HAP-1 (cell line): Measurements from ENCODE around the gene MEIOB.
A peak's percentile ranks its signal among the peaks of the same experiment; 100 is the strongest.
"Not testable (repeated sequence)": the region's sequence is repeated elsewhere in the genome, so short reads cannot be mapped to it uniquely, and the experiment has no call there.

Experiments used
- DNase-seq, 2 experiments: peaks; one replicate each; pipeline ENCODE4 v3.0.0-alpha.2; 2016 to 2020; ENCODE audit warnings: low spot score in 2 of 2
- H3K27me3 ChIP-seq: fragments of 250-450 bp; sonication (Bioruptor Pico); 2 replicates; pipeline ENCODE4 v1.5.1; 2020; ENCODE audit warnings: low read depth, mild to moderate bottlenecking, moderate library complexity
- H3K36me3 ChIP-seq: fragments of 250-450 bp; sonication (Bioruptor Pico); replicated peaks from 2 replicates; pipeline ENCODE4 v1.5.1; 2020; ENCODE audit warnings: mild to moderate bottlenecking
- H3K4me1 ChIP-seq: fragments of 250-450 bp; sonication (Bioruptor Pico); 2 replicates; pipeline ENCODE4 v1.5.1; 2020; ENCODE audit warnings: mild to moderate bottlenecking
- H3K4me3 ChIP-seq: fragments of 250-450 bp; sonication (Bioruptor Pico); 2 replicates; pipeline ENCODE4 v1.5.1; 2020; ENCODE audit warnings: mild to moderate bottlenecking, moderate library complexity
- H3K9me3 ChIP-seq: fragments of 250-450 bp; sonication (Bioruptor Pico); 2 replicates; pipeline ENCODE4 v1.5.1; 2020; ENCODE audit warnings: mild to moderate bottlenecking, moderate library complexity
- in situ Hi-C: fragments of 300-500 bp; cut with MboI; formaldehyde crosslinking; loops from 3 replicates; pipeline ENCODE4 v1.14.3; 2020; ENCODE audit warnings: low sequenced_read_pairs, inconsistent platforms, mixed read lengths

The MEIOB gene

DNA sequence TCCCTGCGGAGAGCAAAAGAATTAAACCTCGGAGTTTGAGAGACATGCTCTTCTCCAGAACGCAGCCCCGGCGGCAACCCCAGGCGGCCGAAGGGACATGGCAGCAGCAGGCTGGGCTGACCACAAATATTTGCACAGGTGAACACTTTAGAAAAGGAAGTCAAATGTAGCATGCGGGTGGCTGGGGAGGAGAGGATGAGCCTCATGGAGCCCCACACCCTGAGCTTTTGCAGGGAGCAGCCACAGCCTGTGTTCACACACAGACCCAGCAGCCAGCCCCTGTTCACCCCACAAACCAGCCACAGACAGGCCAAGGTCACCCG, 28.4 kb upstream of the MEIOB start:
- no peaks in the 10 kb centered on the region for H3K36me3 ChIP-seq
- no peak overlapping the region for H3K4me3 ChIP-seq
- no peaks in the 10 kb centered on the region for H3K9me3 ChIP-seq
- DNase-seq: no peak
- in situ Hi-C loops: no loop called here
- no peaks in the 10 kb centered on the region for H3K4me1 ChIP-seq
- H3K27me3 ChIP-seq: no peaks in the 10 kb centered on the region; the same call in 1 of the 2 replicates

DNA sequence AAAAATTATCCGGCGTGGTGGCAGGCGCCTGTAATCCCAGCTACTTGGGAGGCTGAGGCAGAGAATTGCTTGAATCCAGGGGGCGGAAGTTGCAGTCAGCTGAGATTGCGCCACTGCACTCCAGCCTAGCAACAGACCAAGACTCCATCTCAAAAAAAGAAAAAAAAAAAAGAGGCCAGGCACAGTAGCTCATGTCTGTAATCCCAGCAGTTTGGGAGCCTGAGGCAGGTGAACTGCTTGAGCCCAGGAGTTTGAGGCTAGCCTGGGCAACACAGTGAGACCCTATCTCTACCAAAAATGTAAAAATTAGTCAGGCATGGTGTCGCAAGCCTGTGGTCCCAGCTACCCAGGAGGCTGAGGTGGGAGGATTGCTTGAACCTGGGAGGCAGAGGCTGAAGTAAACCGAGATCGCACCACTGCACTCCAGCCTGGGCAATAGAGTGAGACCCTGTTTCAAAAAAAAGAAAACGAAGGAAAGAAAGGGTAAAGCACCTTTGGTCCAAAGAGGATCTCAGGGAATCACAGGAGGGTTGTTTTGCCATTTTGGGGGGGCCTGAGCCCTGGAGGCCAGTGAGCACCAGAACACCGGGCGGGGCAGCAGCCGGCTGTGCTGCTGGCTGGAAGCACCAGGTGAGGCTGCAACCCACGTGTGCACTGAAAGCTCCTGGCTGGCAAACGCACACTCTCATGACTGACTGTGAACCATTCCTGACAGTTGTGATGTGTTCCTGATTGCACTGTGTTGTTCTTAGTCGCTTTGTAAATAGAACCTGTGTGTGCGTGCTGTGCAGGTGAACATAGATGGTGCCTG, 27.9 kb upstream of the MEIOB start:
- in situ Hi-C loops: no loop called here
- no peak for DNase-seq
- H3K4me3 ChIP-seq: no peak overlapping the region
- no peaks in the 10 kb centered on the region; the same call in 1 of the 2 replicates for H3K27me3 ChIP-seq
- no peaks in the 10 kb centered on the region for H3K4me1 ChIP-seq
- no peaks in the 10 kb centered on the region for H3K9me3 ChIP-seq
- H3K36me3 ChIP-seq: no peaks in the 10 kb centered on the region

DNA sequence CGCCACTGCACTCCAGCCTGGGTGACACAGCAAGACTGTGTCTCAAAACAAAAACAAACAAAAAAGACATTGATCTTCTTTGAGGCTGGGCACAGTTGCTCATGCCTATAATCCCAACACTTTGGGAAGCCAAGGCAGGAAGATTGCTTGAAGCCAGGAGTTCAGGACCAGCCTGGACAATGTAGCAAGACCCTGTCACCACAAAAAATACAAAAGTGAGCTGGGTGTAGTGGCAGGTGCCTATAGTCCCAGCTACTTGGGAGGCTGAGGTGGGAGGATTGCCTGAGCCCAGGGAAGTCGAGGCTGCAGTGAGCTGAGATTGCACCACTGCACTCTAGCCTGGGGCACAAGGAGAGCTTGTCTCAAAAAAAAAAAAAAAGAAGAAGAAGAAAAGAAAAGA, 25.7 kb upstream of the MEIOB start:
- H3K4me3 ChIP-seq, H3K4me1 ChIP-seq, H3K27me3 ChIP-seq, DNase-seq, in situ Hi-C loops, H3K9me3 ChIP-seq, H3K36me3 ChIP-seq: not testable (repeated sequence)

GRCh38 chr16:1895949-1896675, 24.1 kb upstream of the MEIOB start:
- H3K4me1 ChIP-seq: no peaks in the 10 kb centered on the region
- no peak for DNase-seq
- no peak overlapping the region for H3K4me3 ChIP-seq
- in situ Hi-C loops: no loop called here
- no peaks in the 10 kb centered on the region for H3K9me3 ChIP-seq
- H3K36me3 ChIP-seq: no peaks in the 10 kb centered on the region
- H3K27me3 ChIP-seq: peaks cover 6% of the 10 kb centered on the region; the same call in 1 of the 2 replicates

GRCh38 chr16:1895068-1895467, 23.1 kb upstream of the MEIOB start:
- DNase-seq: no peak
- H3K9me3 ChIP-seq: no peaks in the 10 kb centered on the region
- H3K36me3 ChIP-seq: no peaks in the 10 kb centered on the region
- H3K27me3 ChIP-seq: peaks cover 13% of the 10 kb centered on the region; the same call in 1 of the 2 replicates
- no peak overlapping the region for H3K4me3 ChIP-seq
- H3K4me1 ChIP-seq: no peaks in the 10 kb centered on the region
- in situ Hi-C loops: no loop called here

- Histone ChIP-seq H3K4me1 (no peaks in the 10 kb centered on the region), H3K4me3 (no peak overlapping the region), H3K36me3 (no peaks in the 10 kb centered on the region), H3K9me3 (no peaks in the 10 kb centered on the region), H3K27me3 (0 out of 2 replicates have a peak, but pooled peaks cover 13% of the 10 kb centered on the region)
- no peak for DNase-seq
- in situ Hi-C loops: no loop called here
These were observed 18.7 kb upstream of the MEIOB start for GRCh38 chr16:1890708-1891050.

DNA sequence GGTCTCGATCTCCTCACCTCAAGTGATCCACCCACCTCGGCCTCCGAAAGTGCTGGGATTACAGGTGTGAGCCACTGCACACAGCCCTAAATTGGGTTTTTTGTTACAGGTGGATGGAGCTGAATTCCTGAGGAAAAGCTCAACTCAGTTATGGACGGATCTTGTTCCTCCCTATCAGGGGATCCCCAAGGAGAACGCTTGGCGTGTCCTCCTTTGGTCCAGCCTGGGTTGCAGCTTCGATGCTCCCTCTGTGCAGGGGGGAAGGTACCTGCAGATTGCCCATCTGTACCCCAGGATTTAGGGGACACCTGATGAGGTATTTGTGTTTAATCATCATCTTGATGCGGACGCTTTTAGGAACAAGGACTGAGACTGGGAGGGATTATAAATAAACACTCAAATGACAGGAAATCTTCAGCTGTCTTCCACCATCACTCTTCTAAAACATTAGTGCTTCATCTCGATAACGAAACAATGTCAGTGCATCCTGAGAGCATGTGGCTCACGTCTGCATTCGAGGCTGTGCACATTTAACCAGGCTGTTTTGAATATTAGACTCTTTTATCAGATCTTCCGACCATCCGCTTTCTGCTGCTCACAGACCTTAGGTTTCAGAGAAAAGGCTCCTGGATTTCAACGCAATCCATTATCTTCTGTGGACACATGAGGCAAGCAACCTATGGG, 18.2 kb upstream of the MEIOB start:
- no peak for DNase-seq
- no peaks in the 10 kb centered on the region for H3K9me3 ChIP-seq
- H3K36me3 ChIP-seq: no peaks in the 10 kb centered on the region
- 0 out of 2 replicates have a peak, but pooled peaks cover 13% of the 10 kb centered on the region for H3K27me3 ChIP-seq
- H3K4me3 ChIP-seq: no peak overlapping the region
- in situ Hi-C loops: no loop called here
- H3K4me1 ChIP-seq: no peaks in the 10 kb centered on the region

- no peak for DNase-seq
- Histone ChIP-seq H3K36me3 (no peaks in the 10 kb centered on the region), H3K4me3 (no peak overlapping the region), H3K27me3 (0 out of 2 replicates have a peak, but pooled peaks cover 13% of the 10 kb centered on the region), H3K9me3 (no peaks in the 10 kb centered on the region), H3K4me1 (no peaks in the 10 kb centered on the region)
- in situ Hi-C loops: no loop called here
These were observed 15.9 kb upstream of the MEIOB start for GRCh38 chr16:1887711-1888354.

- H3K36me3 ChIP-seq: no peaks in the 10 kb centered on the region
- H3K4me1 ChIP-seq: no peaks in the 10 kb centered on the region
- H3K27me3 ChIP-seq: no peaks in the 10 kb centered on the region
- DNase-seq: no peak
- no peaks in the 10 kb centered on the region for H3K9me3 ChIP-seq
- in situ Hi-C loops: no loop called here
- no peak overlapping the region for H3K4me3 ChIP-seq
These were observed 12.9 kb upstream of the MEIOB start for GRCh38 chr16:1884889-1885288.

DNA sequence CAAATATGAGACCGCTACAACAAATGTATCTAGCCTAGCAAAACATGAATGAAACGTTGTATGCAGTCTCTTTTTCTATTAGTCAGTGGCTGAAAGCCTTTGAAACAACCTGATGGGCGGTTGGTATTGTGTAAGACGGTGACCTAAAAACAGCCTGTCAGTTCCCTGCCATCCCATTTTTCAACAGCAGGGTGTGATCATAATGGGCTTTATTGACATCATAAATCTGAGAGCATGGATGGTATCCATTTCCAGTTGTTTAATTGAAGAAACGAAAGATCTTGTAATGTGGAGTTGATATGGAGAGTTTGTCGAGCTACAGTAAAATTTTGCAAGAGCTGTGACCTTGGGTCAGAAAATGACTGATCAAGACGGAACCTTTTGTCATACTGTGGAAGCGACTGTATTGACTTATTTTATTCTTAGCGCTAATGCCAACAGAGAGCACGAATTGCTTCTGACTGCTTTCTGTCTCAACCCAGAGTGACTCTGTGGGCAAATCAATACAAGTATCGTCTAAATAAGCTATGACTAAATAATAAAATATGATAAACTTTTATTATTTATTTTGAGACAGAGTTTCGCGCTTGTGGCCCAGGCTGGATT, 12.3 kb upstream of the MEIOB start:
- H3K9me3 ChIP-seq: no peaks in the 10 kb centered on the region
- DNase-seq: peak; percentile 28 to 33
- no peaks in the 10 kb centered on the region for H3K4me1 ChIP-seq
- H3K27me3 ChIP-seq: no peaks in the 10 kb centered on the region
- in situ Hi-C loops: no loop called here
- H3K36me3 ChIP-seq: no peaks in the 10 kb centered on the region
- H3K4me3 ChIP-seq: no peak overlapping the region

- H3K4me3 ChIP-seq, H3K9me3 ChIP-seq, H3K36me3 ChIP-seq, in situ Hi-C loops, H3K27me3 ChIP-seq, DNase-seq, H3K4me1 ChIP-seq: not testable (repeated sequence)
These were observed 9.2 kb upstream of the MEIOB start for GRCh38 chr16:1881172-1881571.

DNA sequence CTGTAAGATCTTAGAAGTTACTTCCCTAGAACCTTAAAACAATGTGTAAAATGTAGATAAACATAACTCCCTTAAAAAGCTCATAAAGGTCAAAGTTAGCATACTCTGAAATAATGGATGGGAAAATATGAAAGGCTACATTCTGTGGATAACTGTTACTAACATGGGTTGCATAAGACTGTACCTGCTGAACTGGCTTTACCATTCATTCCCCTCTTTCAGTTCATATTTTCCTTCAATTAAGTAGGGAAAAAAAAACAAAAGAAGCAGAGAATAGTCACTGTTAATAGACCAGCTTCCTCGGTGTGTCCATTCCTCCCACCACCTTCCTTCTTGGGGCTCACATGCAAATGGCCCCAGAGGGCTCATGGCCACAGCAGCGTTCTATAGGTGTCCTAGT, 7.5 kb upstream of the MEIOB start:
- in situ Hi-C loops: no loop called here

GRCh38 chr16:1878256-1878655, 6.3 kb upstream of the MEIOB start:
- no peak overlapping the region for H3K4me3 ChIP-seq
- peaks cover 5% of the 10 kb centered on the region; the same call in 1 of the 2 replicates for H3K27me3 ChIP-seq
- no peaks in the 10 kb centered on the region for H3K4me1 ChIP-seq
- no peak for DNase-seq
- in situ Hi-C loops: no loop called here
- H3K36me3 ChIP-seq: no peaks in the 10 kb centered on the region
- H3K9me3 ChIP-seq: no peaks in the 10 kb centered on the region

More for the DNA sequence above, 7.5 kb upstream of the MEIOB start:
- H3K4me3 ChIP-seq: no peak overlapping the region
- no peaks in the 10 kb centered on the region for H3K4me1 ChIP-seq
- peaks cover 5% of the 10 kb centered on the region; the same call in 1 of the 2 replicates for H3K27me3 ChIP-seq
- DNase-seq: no peak
- no peaks in the 10 kb centered on the region for H3K36me3 ChIP-seq
- H3K9me3 ChIP-seq: no peaks in the 10 kb centered on the region
